HG03175 (cell line): Measurements from ENCODE around the gene FNDC3B.
A peak's percentile ranks its signal among the peaks of the same experiment; 100 is the strongest.
"Not testable (repeated sequence)": the region's sequence is repeated elsewhere in the genome, so short reads cannot be mapped to it uniquely, and the experiment has no call there.

ENCODE experiments used
- ATAC-seq: cut with Tn5 transposase; IDR thresholded peaks from one replicate; pipeline ENCODE4 v1.9.1; 2021; ENCODE audit warnings: mild to moderate bottlenecking, moderate library complexity; ENCODE audit not compliant: unreplicated experiment

Gene FNDC3B

DNA sequence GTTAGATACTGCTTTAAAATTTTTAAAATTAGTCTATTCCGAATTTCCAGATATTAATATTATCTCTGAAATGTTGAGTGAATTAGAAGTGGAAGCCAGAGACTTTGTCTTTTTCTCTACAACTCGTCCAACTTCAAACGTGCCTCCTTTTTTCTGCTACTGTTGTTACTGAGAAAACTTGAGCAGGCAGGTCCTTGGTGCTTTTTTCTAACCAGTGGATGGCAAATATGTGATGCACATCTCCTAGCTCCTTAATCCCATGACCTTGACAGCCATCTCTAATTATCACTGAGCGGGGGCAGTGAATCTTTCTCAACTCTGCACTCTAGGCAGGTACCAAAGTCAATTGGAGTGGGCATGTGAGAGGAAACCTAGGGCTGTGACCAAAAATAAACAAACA lies 50.7 kb downstream of the FNDC3B start:
- ATAC-seq, result no peak

DNA sequence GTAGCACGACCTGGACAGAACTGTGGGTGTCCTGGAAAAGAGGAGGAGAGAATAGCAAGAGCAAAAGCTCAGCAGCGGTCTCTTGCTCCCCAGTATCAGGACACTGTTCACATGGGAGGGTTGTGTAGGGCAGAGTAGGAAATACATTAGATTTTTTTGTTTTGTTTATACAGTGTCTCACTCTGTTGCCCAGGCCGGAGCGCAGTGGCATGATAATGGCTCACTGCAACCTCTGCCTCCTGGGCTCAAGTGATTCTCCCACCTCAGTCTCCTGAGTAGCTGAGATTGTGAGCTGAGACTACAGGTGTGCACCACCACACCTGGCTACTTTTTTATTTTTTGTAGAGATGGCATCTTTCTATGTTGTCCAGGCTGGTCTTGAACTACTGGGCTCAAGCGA lies 53.3 kb downstream of the FNDC3B start:
- ATAC-seq, result no peak

DNA sequence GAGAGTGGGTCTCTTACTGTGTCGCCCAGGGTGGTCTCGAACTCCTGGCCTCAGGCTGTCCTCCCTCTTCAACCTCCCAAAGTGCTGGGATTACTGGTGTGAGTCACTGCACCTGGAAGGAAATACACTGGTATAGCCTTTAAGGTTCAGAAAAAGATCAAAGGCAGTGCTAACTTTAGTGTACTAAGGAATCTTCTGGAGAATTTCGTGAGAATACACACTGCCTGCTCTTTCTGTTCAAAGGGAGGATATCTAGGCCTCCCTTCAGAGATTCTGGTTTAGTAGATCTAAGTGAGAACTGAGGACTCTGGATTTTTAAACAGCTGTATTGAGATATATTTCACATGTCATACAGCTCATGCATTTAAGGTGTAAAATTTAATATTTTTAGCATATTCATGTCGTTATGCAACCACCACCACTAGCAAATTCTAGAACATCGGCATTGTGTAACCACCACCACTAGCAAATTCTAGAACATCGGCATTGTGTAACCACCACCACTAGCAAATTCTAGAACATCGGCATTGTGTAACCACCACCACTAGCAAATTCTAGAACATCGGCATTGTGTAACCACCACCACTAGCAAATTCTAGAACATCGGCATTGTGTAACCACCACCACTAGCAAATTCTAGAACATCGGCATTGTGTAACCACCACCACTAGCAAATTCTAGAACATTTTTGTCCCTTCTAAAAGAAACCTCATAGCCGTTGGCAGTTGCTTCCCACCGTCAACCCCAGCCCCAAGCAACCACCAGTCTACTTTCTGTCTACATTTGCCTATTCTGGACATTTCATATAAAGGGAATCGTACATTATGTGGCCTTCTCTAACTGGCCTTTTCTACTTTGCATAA lies 54.4 kb downstream of the FNDC3B start:
- ATAC-seq, result not testable (repeated sequence)

- ATAC-seq, result peak; percentile 94
These were observed 55.5 kb downstream of the FNDC3B start for GRCh38 chr3:172094621-172095557.

GRCh38 chr3:172096881-172097420 lies 57.6 kb downstream of the FNDC3B start:
- ATAC-seq, result no peak

GRCh38 chr3:172097585-172097984 lies 58.2 kb downstream of the FNDC3B start:
- ATAC-seq, result no peak

GRCh38 chr3:172098698-172099494 lies 59.5 kb downstream of the FNDC3B start:
- ATAC-seq, result no peak

GRCh38 chr3:172099495-172099808 lies 60.1 kb downstream of the FNDC3B start:
- no peak for ATAC-seq

DNA sequence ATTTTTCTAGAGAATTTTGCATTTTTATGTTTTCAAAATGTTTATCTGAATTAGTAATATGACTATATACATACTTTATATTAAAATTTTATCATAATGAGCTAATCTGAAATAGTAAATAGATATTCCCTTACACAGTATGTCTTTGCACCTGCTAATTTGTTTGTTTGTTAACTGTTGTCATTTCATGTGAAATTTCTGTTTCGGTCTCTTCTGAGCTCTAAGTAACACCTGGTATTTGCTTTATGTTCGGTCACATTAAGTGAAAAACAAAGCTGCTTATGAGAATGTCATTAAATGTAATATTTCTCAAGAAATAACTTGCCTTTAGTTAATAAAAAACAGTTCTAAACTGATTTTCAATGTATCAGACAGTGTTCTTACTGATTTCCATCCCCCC lies 61.1 kb downstream of the FNDC3B start:
- ATAC-seq, result peak; percentile 55

- ATAC-seq, result no peak
These were observed 61.7 kb downstream of the FNDC3B start for GRCh38 chr3:172101107-172101506.

DNA sequence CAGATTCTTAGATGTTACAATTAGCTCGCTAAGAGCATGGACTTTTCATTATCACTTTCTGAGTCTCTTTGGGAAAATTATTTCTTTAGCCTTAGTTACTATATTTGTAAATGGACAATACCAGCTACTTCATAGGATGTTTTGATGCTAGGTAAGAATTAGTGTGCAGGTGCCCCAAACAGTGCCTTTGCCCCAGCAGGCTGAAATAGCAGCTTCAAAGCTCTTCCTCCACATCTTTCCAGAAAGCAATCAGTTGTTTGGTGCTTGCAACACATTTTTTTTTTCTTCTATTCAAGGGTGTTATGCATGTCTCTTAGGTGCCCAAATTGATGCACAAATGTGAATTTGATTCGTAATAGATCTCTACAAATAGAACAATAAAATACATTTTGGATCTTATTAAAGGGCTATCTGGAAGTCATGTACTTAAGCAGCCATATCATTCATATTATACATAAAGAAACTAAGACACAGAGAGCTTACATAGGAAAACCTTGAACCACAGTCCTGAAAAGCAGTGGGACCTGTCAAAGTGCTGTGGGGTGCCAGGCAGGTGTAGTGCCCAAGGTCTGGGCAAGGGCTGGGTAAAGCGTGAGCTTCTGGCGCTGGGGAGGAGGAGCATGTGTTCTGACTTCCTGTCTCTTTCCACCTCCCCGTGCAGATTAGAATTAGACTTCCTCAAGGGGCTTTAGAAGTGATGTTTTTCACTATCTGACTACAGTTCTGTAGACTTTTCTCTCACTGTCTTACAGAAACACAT lies 62.9 kb downstream of the FNDC3B start:
- ATAC-seq, result peak; percentile 23

GRCh38 chr3:172102883-172103310 lies 63.5 kb downstream of the FNDC3B start:
- no peak for ATAC-seq

DNA sequence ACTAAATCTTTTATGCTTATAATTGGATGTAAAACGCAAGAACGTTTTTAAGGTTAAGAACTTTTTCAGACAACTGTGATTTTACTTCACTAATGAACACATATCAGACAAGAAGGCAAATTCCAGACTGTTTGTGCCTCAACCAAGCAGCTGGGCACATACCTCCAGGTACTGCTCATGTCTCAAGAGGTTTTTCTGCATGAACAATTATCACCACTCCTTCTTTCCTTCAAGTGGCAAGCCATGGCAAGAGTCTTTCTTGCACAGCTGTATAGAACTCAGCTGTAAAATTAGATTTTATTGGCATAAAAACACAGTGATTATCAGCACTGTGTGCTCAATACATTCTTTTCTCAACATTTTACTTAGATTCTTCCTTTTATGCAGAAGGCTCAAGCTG lies 64.3 kb downstream of the FNDC3B start:
- no peak for ATAC-seq

DNA sequence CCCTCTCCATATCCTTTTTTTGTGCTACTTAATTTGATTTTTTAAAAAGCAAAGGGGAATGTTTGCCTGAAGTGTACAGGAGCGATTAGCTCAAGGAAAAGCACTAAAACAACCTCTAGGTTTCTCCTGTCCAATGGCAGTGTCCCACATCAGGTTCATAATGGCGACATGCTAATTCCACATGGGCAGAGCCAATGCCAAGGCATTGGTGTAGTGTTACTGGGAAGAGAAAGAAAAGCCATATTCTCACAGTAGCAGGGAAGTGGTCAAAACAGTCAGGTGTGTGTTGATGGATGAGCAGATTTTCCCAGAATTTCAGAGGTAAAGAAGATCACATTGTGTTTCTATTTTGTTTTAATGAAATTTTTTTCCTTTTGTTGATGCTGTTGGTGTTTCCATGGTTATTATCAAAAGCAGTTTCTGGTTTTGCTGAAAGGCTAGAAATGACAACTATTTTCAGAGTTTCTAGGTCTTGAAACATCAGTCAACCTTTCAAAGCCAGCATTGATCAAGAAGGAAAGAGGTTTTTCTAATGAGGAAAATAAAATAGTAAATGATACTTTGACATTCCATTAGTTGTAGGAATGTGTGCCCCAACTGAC lies 65.2 kb downstream of the FNDC3B start:
- ATAC-seq, result no peak

DNA sequence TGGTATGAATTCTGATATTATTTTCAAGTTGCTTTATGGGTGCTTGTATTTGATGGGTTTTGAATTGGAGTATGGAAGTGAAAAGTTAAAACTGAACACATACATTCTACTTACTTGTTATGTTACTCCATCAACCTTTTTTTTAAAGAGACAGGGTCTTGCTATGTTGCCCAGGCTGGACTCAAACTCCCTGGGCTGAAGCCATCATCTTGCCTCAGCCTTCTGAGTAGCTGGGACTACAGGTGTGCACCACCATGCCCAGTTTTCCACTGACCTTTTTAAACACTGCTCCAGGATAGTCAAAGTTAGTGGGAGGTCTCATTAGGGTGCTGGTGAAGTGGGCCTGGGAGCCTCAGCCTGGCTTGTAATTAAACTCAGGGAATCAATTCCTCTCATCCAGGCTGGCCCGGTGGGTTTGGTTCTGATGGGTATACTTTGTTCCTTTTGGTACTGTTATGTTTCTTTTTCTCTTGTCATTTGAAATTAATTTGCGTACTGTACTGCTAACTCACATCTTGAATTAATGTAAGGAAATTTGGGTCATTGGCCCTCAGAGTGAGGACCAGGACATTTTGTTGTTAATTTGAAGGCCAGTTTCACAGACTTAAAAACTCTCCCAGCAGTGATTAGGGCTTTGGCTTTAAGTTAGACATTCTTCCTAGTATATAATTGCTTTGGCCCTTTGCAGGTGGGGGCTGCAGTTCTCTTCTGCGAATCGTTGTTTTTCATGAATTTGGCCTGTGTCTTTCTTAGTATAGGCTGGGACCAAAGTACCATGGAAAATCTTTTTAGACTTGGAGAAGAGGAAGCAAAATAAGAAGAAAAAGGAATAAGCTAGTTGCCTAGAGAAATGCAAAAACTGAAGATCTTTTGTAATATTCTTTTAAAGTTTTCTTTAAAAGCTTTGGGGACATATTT lies 66.9 kb downstream of the FNDC3B start:
- ATAC-seq, result no peak

- ATAC-seq, result peak; percentile 55
These were observed 67.6 kb downstream of the FNDC3B start for GRCh38 chr3:172106989-172107388.

- ATAC-seq, result peak; percentile 93
These were observed 68.0 kb downstream of the FNDC3B start for GRCh38 chr3:172107403-172107802.

DNA sequence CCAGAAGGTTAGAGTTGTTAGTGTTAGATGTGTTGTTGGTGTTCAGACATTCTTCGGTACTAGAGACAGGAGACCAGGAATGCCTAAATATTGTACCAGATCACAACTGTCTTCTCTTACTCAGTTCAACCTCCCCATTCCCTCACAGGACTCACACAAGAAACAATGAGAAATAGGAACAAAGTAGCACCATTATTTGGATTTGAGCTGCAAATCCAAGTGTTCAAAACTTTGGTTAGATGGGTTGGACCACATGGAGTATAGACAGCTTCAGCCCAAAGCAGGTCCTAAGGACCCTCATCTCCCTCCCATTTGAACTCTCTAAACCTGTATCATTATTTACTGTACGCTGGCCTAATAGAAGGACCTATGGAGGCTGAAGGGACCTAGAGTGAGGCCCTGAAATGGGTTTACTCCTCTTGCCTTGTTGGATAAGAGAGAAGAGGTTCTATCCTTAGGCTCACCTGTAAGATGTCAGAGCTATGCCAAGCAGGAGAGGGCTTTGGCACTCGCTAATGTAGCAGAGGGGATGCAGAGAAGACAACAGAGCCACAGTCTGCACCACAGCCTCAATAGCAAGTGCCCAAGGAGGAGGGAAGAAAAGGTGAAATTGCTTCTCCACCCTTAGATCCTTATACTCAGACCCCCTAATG lies 70.9 kb downstream of the FNDC3B start:
- ATAC-seq, result no peak
